Skeletal muscle satellite cell (primary cell): Measurements from ENCODE around the gene F11.
"Not testable (repeated sequence)": the region's sequence is repeated elsewhere in the genome, so short reads cannot be mapped to it uniquely, and the experiment has no call there.

Experiments used
- H3K27me3 ChIP-seq: 2 replicates; pipeline ENCODE4 v1.7.0; 2013; ENCODE audit warnings: low read length; ENCODE audit not compliant: control insufficient read depth, insufficient read depth
- H3K36me3 ChIP-seq: 2 replicates; pipeline ENCODE4 v1.7.0; 2013; ENCODE audit warnings: mild to moderate bottlenecking, control low read depth, low read length; ENCODE audit not compliant: insufficient read depth
- H3K4me1 ChIP-seq: 2 replicates; pipeline ENCODE4 v1.7.0; 2013; ENCODE audit warnings: low read length; ENCODE audit not compliant: control insufficient read depth, insufficient read depth
- H3K4me2 ChIP-seq: 2 replicates; pipeline ENCODE4 v1.7.0; 2013; ENCODE audit warnings: mild to moderate bottlenecking, low read length
- H3K4me3 ChIP-seq: 2 replicates; pipeline ENCODE4 v1.7.0; 2013; ENCODE audit warnings: low read length
- H3K9ac ChIP-seq: 2 replicates; pipeline ENCODE4 v1.7.0; 2013; ENCODE audit warnings: mild to moderate bottlenecking, low read depth, low read length, moderate library complexity
- H3K9me3 ChIP-seq: replicated peaks from 2 replicates; pipeline ENCODE4 v1.7.0; 2013; ENCODE audit warnings: mild to moderate bottlenecking, control low read depth, low read length

Gene F11

DNA sequence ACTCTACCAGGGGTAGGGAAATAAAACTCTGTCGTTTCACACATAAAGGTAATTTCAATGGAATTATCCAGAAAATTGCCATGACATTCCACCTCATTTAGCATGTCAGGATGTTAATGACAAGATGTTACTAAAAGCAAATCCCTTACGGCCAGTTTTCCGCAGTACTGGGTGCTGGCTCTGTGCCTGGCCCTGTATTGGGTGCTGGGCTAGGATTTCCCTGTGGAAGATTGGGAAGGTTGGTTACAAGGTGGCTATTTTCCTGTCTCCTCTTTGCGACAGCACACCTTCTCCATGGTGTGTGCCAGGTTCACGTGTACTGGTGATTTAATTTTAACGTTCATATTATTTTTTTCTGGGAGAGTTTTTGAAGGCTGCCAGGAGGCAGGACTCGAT lies 25.5 kb upstream of the F11 start:
- no peaks in the 10 kb centered on the region for H3K9me3 ChIP-seq
- no peaks in the 10 kb centered on the region for H3K27me3 ChIP-seq
- H3K4me3 ChIP-seq, result no peak overlapping the region
- H3K4me2 ChIP-seq, result no peak overlapping the region
- no peak overlapping the region for H3K9ac ChIP-seq
- H3K4me1 ChIP-seq, result no peaks in the 10 kb centered on the region
- no peaks in the 10 kb centered on the region for H3K36me3 ChIP-seq

DNA sequence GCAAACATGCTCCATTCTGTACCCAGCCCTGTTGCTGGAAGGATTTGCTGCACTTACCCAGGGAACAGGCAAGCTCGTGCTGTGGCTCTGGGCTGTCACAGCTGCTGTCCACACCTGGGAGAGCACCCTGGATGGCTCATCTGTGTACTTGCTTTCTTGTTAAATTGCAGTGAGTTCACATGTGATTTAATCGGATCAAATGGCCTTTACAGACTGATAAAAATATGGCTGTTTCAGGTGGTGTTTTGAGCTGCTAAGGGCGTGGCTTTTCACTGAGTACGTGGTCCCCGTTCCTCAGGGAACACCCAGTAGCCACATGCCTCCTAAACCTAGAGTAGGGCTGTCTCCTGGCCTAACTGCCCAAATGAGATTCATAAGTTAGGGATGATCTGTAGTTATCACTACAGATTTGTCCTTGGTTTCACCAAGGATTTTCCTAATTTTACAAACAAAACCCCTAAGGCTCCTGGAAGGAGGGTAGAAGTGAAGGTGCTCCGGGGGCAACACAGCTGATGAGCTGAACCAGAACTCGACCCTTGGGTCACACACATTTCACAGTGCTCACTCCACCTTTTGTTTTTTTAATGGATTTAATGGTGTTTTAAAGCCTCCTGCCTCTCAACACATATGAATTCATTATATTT lies 25.0 kb upstream of the F11 start:
- no peaks in the 10 kb centered on the region for H3K36me3 ChIP-seq
- no peaks in the 10 kb centered on the region for H3K27me3 ChIP-seq
- no peak overlapping the region for H3K4me3 ChIP-seq
- no peak overlapping the region for H3K4me2 ChIP-seq
- no peaks in the 10 kb centered on the region for H3K9me3 ChIP-seq
- H3K9ac ChIP-seq, result no peak overlapping the region
- no peaks in the 10 kb centered on the region for H3K4me1 ChIP-seq

DNA sequence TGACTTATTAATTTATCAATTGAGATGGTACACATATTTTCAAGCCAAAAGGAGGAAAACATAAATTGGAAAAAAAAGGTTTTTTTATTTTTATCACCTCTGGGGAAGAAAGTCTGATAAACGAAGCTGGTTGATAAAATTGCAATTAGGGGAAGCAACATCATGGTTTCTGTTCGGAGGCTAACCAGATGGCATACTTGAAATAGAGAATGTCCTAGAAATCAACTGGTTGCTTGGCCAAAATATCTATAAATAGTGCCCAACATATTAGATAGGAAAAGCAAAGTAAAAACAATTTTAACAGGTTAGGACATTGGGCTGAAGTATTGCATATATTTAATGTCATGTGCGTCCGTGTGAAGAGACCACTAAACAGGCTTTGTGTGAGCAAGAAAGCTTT lies 24.4 kb upstream of the F11 start:
- no peak overlapping the region for H3K4me2 ChIP-seq
- H3K27me3 ChIP-seq, result no peaks in the 10 kb centered on the region
- no peaks in the 10 kb centered on the region for H3K36me3 ChIP-seq
- no peaks in the 10 kb centered on the region for H3K4me1 ChIP-seq
- H3K9me3 ChIP-seq, result no peaks in the 10 kb centered on the region
- H3K9ac ChIP-seq, result no peak overlapping the region
- H3K4me3 ChIP-seq, result no peak overlapping the region

DNA sequence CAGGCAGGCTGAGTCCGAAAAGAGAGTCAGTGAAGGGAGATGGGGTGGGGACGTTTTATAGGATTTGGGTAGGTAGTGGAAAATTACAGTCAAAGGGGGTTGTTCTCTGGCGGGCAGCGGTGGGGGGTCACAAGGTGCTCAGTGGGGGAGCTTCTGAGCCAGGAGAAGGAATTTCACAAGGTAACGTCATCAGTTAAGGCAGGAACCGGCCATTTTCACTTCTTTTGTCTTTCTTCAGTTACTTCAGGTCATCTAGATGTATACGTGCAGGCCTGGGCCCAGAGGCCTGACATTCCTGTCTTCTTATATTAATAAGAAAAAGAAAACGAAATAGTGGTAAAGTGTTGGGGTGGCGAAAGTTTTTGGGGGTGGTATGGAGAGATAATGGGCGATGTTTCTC lies 24.0 kb upstream of the F11 start:
- not testable (repeated sequence) for H3K9me3 ChIP-seq, H3K9ac ChIP-seq, H3K4me1 ChIP-seq, H3K4me2 ChIP-seq, H3K4me3 ChIP-seq, H3K27me3 ChIP-seq, H3K36me3 ChIP-seq

DNA sequence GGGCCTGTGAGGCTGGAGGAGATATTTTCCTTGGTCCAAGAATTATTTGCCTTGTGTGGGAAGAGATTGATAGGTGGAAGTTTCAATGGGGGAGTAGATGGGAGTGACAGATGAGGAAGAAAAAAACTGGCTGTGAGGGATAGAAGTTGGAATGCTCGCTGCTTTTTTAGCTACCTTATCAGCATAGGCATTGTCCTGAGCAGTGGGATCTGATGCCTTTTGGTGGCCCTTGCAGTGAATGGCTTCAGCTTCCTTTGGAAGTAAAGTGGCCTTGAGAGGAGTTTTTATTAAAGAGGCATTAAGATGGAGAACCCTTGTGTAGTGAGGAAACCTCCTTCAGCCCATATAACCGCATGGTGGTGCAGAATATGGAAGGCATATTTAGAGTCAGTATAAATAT lies 22.7 kb upstream of the F11 start:
- H3K9me3 ChIP-seq, result no peaks in the 10 kb centered on the region
- H3K36me3 ChIP-seq, result no peaks in the 10 kb centered on the region
- no peak overlapping the region for H3K4me2 ChIP-seq
- H3K9ac ChIP-seq, result no peak overlapping the region
- no peak overlapping the region for H3K4me3 ChIP-seq
- H3K4me1 ChIP-seq, result no peaks in the 10 kb centered on the region
- no peaks in the 10 kb centered on the region for H3K27me3 ChIP-seq

DNA sequence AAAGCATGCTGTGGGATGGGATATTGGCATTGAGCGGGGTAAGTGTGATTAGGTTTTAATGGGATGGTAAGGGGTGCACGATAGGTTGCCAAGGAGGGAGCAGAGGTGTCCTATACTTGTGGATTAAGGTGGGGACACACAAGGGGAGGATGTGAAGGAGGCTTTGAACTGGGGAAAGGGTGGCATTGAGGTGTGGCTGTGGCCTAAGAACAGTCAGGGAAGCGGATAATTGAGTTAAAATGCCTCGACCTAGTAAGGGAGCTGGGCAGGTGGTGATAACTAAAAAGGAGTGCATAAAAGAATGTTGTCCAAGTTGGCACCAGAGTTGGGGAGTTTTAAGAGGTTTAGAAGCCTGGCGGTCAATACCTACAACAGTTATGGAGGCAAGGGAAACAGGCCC lies 21.2 kb upstream of the F11 start:
- no peaks in the 10 kb centered on the region for H3K27me3 ChIP-seq
- no peak overlapping the region for H3K4me2 ChIP-seq
- no peak overlapping the region for H3K4me3 ChIP-seq
- H3K9ac ChIP-seq, result no peak overlapping the region
- H3K9me3 ChIP-seq, result no peaks in the 10 kb centered on the region
- no peaks in the 10 kb centered on the region for H3K36me3 ChIP-seq
- H3K4me1 ChIP-seq, result no peaks in the 10 kb centered on the region

DNA sequence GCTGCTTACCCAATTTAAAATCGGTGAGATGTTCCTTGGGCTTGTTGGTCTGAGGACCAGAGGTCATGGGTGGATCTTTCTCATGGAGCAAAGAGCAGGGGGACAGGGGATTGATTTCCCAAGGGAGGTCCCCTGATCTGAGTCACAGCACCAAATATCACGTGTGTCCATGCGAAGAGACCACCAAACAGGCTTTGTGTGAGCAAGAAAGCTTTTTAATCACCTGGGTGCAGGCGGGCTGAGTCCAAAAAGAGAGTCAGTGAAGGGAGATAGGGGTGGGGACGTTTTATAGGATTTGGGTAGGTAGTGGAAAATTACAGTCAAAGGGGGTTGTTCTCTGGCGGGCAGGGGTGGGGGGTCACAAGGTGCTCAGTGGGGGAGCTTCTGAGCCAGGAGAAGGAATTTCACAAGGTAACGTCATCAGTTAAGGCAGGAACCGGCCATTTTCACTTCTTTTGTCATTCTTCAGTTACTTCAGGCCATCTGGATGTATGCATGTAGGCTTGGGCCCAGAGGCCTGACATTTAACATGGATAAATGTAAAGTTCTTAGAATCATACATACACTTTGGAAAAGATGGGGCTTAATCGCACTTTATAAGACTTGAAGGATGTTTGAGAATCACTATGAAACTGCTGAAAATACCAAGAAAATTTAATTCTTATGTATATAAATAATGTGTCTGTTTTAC lies 18.8 kb upstream of the F11 start:
- H3K36me3 ChIP-seq, H3K4me1 ChIP-seq, H3K9ac ChIP-seq, H3K9me3 ChIP-seq, H3K27me3 ChIP-seq, H3K4me3 ChIP-seq, H3K4me2 ChIP-seq: not testable (repeated sequence)

DNA sequence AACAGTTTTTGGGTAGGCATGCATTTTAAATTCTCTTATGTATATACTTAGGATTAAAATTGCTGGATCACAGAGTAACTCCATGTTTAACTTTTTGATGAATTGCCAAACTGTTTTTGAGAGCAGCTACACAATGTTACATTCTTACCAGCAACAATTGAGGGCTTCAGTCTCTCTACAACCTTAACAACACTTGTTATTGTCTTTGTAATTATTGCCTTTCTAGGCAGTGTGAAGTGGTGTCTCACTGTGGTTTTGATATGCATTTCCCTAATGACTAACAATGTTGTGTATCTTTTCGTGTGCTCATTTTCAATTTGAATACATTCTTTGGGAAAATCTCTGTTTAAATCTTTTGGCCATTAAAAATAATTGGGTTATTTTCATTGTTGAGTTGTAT lies 17.3 kb upstream of the F11 start:
- no peak overlapping the region for H3K4me3 ChIP-seq
- no peak overlapping the region for H3K4me2 ChIP-seq
- no peaks in the 10 kb centered on the region for H3K9me3 ChIP-seq
- H3K27me3 ChIP-seq, result no peaks in the 10 kb centered on the region
- H3K36me3 ChIP-seq, result no peaks in the 10 kb centered on the region
- H3K4me1 ChIP-seq, result no peaks in the 10 kb centered on the region
- no peak overlapping the region for H3K9ac ChIP-seq

DNA sequence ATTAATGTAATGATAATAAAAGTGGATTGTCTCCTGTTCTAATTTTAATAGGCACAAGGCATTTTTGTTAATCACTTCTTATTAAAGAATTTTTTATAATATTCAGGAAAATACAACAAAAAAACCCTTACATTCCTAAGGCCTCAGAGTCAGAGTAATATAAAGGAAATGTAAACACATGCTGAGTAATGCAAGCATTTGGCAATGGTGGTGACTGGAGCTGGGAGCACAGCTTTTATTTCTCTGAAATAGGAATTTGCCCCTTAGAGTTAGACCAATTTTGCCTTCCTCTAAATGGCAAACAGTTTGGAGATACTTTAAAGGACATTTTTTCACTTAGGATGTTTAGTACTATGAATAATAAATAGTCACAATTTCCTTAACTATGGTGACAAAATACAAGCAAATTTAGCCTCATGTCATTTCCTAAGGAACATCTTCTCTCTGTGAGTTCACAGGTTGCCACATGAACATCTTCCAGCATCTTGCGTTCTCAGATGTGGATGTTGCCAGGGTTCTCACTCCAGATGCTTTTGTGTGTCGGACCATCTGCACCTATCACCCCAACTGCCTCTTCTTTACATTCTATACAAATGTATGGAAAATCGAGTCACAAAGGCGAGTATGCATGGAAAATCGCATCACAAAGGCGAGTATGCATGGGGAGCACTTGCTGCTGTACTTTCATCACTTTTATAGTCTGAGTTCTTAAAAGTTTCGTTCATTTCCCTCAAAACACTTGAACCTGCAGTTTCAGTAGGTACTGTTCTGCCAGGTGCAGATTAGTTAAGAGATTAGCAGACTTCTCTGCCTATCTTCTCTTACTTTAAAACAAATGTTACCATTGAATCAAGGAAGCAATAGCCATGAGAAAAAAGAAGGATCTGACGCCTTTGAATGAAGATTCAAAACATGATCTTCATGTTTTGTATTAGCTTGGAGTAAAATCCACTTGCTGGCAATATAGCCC lies 15.9 kb upstream of the F11 start:
- no peak overlapping the region for H3K4me3 ChIP-seq
- no peaks in the 10 kb centered on the region for H3K4me1 ChIP-seq
- H3K9me3 ChIP-seq, result no peaks in the 10 kb centered on the region
- H3K36me3 ChIP-seq, result no peaks in the 10 kb centered on the region
- no peaks in the 10 kb centered on the region for H3K27me3 ChIP-seq
- no peak overlapping the region for H3K4me2 ChIP-seq
- no peak overlapping the region for H3K9ac ChIP-seq

DNA sequence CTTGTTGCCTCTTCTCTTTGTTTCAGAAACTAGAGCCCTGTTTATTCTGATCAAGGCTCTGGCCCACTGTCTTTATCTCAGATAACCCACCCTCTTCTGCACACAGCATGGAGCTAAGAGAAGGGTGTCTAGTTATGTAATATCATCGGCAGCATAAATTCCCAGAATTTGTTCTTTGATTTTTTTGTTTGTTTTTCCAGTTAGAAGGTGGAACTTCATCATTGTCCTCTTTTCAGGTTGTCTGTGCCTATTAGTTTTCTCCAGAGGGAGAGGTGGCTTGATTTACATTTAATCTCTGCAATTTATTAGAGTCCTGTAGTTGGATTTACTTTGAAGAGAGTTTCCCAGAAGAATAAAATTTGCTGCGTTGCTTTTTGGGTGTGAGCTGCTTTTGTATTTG lies 15.2 kb upstream of the F11 start:
- H3K4me1 ChIP-seq, result no peaks in the 10 kb centered on the region
- no peak overlapping the region for H3K9ac ChIP-seq
- H3K36me3 ChIP-seq, result no peaks in the 10 kb centered on the region
- H3K4me2 ChIP-seq, result no peak overlapping the region
- no peaks in the 10 kb centered on the region for H3K27me3 ChIP-seq
- H3K4me3 ChIP-seq, result no peak overlapping the region
- H3K9me3 ChIP-seq, result no peaks in the 10 kb centered on the region

DNA sequence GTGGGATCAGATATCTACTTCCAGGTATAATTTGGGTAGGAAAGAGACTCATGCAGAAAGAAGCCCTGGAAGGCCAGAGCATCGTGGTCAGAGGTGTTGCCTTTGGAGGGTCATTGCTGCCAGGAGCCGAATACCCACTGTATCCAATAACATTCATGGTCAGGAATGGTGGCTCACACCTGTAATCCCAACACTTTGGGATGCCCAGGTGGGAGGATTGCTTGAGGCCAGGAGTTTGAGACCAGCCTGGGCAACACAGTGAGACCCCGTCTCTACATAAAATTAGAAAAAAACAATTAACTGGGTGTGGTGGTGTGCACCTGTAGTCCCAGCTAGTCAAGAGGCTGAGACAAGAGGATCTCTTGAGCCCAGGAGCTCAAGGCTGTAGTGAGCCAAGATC lies 10.9 kb upstream of the F11 start:
- Histone ChIP-seq H3K4me3 (no peak overlapping the region), H3K27me3 (no peaks in the 10 kb centered on the region), H3K4me1 (no peaks in the 10 kb centered on the region), H3K36me3 (no peaks in the 10 kb centered on the region), H3K9ac (no peak overlapping the region), H3K9me3 (no peaks in the 10 kb centered on the region), H3K4me2 (no peak overlapping the region)
